ENCODE results near the gene CDK14. TPM values are rescaled to one million over a fixed set of nuclear protein-coding genes. Genes with fewer than 3 reads are reported as not detected.

CDK14 gene
- total and polyA plus RNA-seq, 4 donors, result 4.2 to 12.4 (median 7.4) TPM

DNA sequence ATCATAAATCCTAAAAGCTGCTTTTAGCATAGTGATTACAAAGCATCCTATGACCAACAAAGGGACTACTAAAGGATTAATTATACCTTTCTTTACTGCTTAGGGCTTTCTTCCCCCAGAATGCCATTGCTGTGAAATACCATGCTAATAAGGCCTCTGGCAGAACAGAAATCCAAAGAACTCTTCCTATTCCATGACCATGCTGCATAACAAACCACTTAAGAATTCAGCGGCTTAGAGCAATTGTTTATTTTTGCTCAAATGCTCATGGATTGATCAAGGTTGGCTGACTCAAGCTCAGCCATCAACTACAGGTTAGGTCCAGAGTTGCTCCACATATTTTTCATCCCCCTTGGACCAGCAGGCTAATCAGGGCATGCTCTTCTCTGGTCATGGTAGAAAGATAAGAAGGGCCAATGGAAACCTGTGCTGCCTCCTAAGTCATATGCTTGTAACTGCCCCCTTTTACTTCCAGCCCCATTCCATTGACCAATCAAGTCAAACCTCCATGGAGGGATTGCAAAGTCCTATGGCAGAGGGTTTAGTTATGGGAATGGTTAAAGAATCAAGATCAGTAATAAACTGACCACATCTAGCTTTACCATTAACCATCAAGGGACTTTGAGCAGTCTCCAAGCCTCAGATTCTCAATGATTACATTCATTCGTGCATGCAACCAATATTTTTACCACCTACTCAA lies 423.7 kb downstream of the CDK14 start:
- Histone ChIP-seq H3K27ac (ENCODE audit: low read depth in 1 of 2, low read length in 2 of 2) (no peak overlapping the region), H3K9me3 (ENCODE audit: control insufficient read depth in 4 of 4, low read length in 3 of 4) (no peaks in the 10 kb centered on the region), H3K4me1 (ENCODE audit: control insufficient read depth in 4 of 4, insufficient read depth in 4 of 4, low read length in 3 of 4) (no peaks in the 10 kb centered on the region), H3K36me3 (ENCODE audit: control insufficient read depth in 4 of 4, insufficient read depth in 3 of 4, low read depth in 1 of 4, low read length in 3 of 4) (no peaks in the 10 kb centered on the region), H3K4me3 (ENCODE audit: low read depth in 1 of 3, low read length in 3 of 3) (no peak overlapping the region), H3K9ac (ENCODE audit: low read depth in 1 of 2, low read length in 2 of 2) (no peak overlapping the region), H3K27me3 (ENCODE audit: control insufficient read depth in 4 of 4, insufficient read depth in 4 of 4, low read length in 3 of 4) (no peaks in the 10 kb centered on the region)
- 95% methylated on average over 2 of the region's 2 CpGs for WGBS
- no peak for TF ChIP-seq RXRA (IDR thresholded peaks at IDR 0.05)
- no peak for TF ChIP-seq TAF1 (conservative IDR thresholded peaks at IDR 0.05)
- no peak for TF ChIP-seq JUND (IDR thresholded peaks at IDR 0.05)
- no peak for TF ChIP-seq GABPA (IDR thresholded peaks at IDR 0.05 in 1 of 2, conservative IDR thresholded peaks at IDR 0.05 in 1 of 2)
- TF ChIP-seq YY1 (IDR thresholded peaks at IDR 0.05), result no peak
- TF ChIP-seq, protein P1, sequence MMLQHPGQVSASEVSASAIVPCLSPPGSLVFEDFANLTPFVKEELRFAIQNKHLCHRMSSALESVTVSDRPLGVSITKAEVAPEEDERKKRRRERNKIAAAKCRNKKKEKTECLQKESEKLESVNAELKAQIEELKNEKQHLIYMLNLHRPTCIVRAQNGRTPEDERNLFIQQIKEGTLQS (IDR thresholded peaks at IDR 0.05), result no peak
- no peak for TF ChIP-seq HNF4G (IDR thresholded peaks at IDR 0.05)
- no peak for DNase-seq (ENCODE audit: low spot score)

DNA sequence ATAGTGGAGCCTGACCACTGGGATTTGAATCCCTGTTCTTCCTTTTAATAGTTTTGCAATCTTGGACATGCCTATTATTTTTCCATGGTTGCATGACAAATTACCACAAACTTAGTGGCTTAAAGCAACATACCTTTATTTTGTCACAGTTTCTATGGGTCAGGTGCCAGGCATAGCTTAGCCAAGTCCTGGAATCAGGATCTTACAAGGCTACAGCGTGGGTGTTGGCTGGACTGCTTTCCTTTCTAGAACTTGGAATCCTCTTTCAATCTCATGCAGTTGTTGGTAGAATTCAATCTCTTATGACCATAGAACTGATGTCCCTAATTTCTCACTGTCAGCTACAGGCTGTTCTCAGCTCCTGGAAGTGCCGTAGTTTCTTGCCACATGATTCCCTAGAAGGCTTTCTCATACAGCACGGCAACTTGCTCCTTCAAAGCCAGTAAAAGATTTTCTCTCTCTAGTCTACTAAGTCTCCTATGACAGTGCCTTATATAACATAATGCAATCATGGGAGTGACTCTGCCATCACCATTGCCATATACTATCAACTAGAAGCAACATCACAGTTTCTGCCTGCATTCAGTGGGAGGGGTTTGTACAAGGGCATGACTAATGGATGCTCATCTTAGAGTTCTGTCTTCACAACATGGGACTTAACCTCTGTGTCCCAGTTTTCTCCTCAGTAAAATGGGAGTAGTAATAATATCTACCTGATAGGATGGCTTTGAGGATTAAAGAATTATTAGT lies 424.7 kb downstream of the CDK14 start:
- no peak for DNase-seq (ENCODE audit: low spot score)
- Histone ChIP-seq H3K27me3 (ENCODE audit: control insufficient read depth in 4 of 4, insufficient read depth in 4 of 4, low read length in 3 of 4) (no peaks in the 10 kb centered on the region), H3K9ac (ENCODE audit: low read depth in 1 of 2, low read length in 2 of 2) (no peak overlapping the region), H3K4me3 (ENCODE audit: low read depth in 1 of 3, low read length in 3 of 3) (no peak overlapping the region), H3K36me3 (ENCODE audit: control insufficient read depth in 4 of 4, insufficient read depth in 3 of 4, low read depth in 1 of 4, low read length in 3 of 4) (no peaks in the 10 kb centered on the region), H3K4me1 (ENCODE audit: control insufficient read depth in 4 of 4, insufficient read depth in 4 of 4, low read length in 3 of 4) (peaks cover 0 to 3% (median 0%) of the 10 kb centered on the region in 4 donors), H3K27ac (ENCODE audit: low read depth in 1 of 2, low read length in 2 of 2) (no peak overlapping the region), H3K9me3 (ENCODE audit: control insufficient read depth in 4 of 4, low read length in 3 of 4) (no peaks in the 10 kb centered on the region)
- 96% methylated on average over 3 of the region's 3 CpGs for WGBS
- TF ChIP-seq, protein P2, sequence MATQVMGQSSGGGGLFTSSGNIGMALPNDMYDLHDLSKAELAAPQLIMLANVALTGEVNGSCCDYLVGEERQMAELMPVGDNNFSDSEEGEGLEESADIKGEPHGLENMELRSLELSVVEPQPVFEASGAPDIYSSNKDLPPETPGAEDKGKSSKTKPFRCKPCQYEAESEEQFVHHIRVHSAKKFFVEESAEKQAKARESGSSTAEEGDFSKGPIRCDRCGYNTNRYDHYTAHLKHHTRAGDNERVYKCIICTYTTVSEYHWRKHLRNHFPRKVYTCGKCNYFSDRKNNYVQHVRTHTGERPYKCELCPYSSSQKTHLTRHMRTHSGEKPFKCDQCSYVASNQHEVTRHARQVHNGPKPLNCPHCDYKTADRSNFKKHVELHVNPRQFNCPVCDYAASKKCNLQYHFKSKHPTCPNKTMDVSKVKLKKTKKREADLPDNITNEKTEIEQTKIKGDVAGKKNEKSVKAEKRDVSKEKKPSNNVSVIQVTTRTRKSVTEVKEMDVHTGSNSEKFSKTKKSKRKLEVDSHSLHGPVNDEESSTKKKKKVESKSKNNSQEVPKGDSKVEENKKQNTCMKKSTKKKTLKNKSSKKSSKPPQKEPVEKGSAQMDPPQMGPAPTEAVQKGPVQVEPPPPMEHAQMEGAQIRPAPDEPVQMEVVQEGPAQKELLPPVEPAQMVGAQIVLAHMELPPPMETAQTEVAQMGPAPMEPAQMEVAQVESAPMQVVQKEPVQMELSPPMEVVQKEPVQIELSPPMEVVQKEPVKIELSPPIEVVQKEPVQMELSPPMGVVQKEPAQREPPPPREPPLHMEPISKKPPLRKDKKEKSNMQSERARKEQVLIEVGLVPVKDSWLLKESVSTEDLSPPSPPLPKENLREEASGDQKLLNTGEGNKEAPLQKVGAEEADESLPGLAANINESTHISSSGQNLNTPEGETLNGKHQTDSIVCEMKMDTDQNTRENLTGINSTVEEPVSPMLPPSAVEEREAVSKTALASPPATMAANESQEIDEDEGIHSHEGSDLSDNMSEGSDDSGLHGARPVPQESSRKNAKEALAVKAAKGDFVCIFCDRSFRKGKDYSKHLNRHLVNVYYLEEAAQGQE (IDR thresholded peaks at IDR 0.05), result no peak
- TF ChIP-seq, protein P1 (IDR thresholded peaks at IDR 0.05), result no peak

DNA sequence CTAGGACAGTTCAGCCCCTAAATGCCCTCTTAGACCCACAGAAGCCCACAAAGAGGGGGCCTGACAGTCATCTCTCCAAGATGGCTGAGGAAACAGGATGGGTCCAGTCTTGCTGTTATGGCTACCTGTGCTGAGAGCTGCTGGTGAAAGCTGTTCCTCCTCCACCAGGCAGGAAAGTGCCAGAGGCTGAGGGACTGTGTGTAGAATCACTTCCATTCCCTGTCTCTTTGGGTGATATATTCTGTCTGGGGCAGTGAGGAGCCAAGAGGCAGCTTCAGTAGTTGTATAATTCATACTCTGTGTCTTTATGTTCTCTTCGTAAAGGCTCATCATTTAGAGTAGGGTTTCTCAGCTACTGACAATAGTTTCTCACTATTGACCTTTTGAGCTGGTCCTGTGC lies 425.8 kb downstream of the CDK14 start:
- Histone ChIP-seq H3K27me3 (ENCODE audit: control insufficient read depth in 4 of 4, insufficient read depth in 4 of 4, low read length in 3 of 4) (no peaks in the 10 kb centered on the region), H3K27ac (ENCODE audit: low read depth in 1 of 2, low read length in 2 of 2) (no peak overlapping the region), H3K4me3 (ENCODE audit: low read depth in 1 of 3, low read length in 3 of 3) (no peak overlapping the region), H3K9ac (ENCODE audit: low read depth in 1 of 2, low read length in 2 of 2) (no peak overlapping the region), H3K36me3 (ENCODE audit: control insufficient read depth in 4 of 4, insufficient read depth in 3 of 4, low read depth in 1 of 4, low read length in 3 of 4) (no peaks in the 10 kb centered on the region), H3K9me3 (ENCODE audit: control insufficient read depth in 4 of 4, low read length in 3 of 4) (no peaks in the 10 kb centered on the region), H3K4me1 (ENCODE audit: control insufficient read depth in 4 of 4, insufficient read depth in 4 of 4, low read length in 3 of 4) (peaks cover 0 to 3% (median 0%) of the 10 kb centered on the region in 4 donors)
- no peak for DNase-seq (ENCODE audit: low spot score)
- WGBS, result 98% methylated on average over 1 of the region's 1 CpG
- TF ChIP-seq RAD21 (IDR thresholded peaks at IDR 0.05), result no peak
- no peak for TF ChIP-seq JUND (IDR thresholded peaks at IDR 0.05)
- TF ChIP-seq, protein P3, sequence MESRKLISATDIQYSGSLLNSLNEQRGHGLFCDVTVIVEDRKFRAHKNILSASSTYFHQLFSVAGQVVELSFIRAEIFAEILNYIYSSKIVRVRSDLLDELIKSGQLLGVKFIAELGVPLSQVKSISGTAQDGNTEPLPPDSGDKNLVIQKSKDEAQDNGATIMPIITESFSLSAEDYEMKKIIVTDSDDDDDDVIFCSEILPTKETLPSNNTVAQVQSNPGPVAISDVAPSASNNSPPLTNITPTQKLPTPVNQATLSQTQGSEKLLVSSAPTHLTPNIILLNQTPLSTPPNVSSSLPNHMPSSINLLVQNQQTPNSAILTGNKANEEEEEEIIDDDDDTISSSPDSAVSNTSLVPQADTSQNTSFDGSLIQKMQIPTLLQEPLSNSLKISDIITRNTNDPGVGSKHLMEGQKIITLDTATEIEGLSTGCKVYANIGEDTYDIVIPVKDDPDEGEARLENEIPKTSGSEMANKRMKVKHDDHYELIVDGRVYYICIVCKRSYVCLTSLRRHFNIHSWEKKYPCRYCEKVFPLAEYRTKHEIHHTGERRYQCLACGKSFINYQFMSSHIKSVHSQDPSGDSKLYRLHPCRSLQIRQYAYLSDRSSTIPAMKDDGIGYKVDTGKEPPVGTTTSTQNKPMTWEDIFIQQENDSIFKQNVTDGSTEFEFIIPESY (IDR thresholded peaks at IDR 0.05), result no peak
- TF ChIP-seq SP1 (IDR thresholded peaks at IDR 0.05), result no peak
- no peak for TF ChIP-seq FOXA1 (IDR thresholded peaks at IDR 0.05)
- no peak for TF ChIP-seq HNF4G (IDR thresholded peaks at IDR 0.05)
- TF ChIP-seq RXRA (IDR thresholded peaks at IDR 0.05), result no peak
- no peak for TF ChIP-seq NR2F2 (IDR thresholded peaks at IDR 0.05)
- no peak for TF ChIP-seq GABPA (IDR thresholded peaks at IDR 0.05 in 1 of 2, conservative IDR thresholded peaks at IDR 0.05 in 1 of 2)
- no peak for TF ChIP-seq EGR1 (IDR thresholded peaks at IDR 0.05; ENCODE audit: low read depth in 2 of 2)
- TF ChIP-seq TAF1 (conservative IDR thresholded peaks at IDR 0.05), result no peak
- TF ChIP-seq, protein P1 (IDR thresholded peaks at IDR 0.05), result no peak
- TF ChIP-seq, protein P4, sequence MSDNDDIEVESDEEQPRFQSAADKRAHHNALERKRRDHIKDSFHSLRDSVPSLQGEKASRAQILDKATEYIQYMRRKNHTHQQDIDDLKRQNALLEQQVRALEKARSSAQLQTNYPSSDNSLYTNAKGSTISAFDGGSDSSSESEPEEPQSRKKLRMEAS (IDR thresholded peaks at IDR 0.05), result no peak
